ENCODE results near the gene RETREG2.

GRCh38 chr2:219131744-219132143 is 46.3 kb upstream of the RETREG2 start:
- TF ChIP-seq CTCF (IDR thresholded peaks at IDR 0.05) (no peak), ZFX (IDR thresholded peaks at IDR 0.05; ENCODE audit: borderline replicate concordance) (no peak)
